OCI-LY1 (cell line): ENCODE measurements around the gene SMPDL3A.

Experiments
- H2AFZ ChIP-seq: fragments of 200-600 bp; sonication (generic), shearing (Covaris generic); 2 replicates; pipeline ENCODE4 v1.6.0; 2014; ENCODE audit warnings: antibody characterized with exemption, mild to moderate bottlenecking, low read length
- H3F3A ChIP-seq: fragments of 200-600 bp; sonication (generic), shearing (Covaris generic); 2 replicates; pipeline ENCODE4 v1.6.0; 2014; ENCODE audit warnings: mild to moderate bottlenecking, antibody characterized with exemption, low read length, moderate library complexity; ENCODE audit not compliant: insufficient read depth
- H3K27ac ChIP-seq: fragments of 200-600 bp; sonication (generic); 2 replicates; pipeline ENCODE4 v1.5.1; 2014; ENCODE audit warnings: low read length, mixed run types, mild to moderate bottlenecking, low read depth; ENCODE audit not compliant: poor library complexity, severe bottlenecking
- H3K27me3 ChIP-seq: fragments of 200-600 bp; sonication (generic); 2 replicates; pipeline ENCODE4 v1.6.0; 2014; ENCODE audit warnings: antibody characterized with exemption, mild to moderate bottlenecking, low read length, moderate library complexity; ENCODE audit not compliant: insufficient read depth
- H3K36me3 ChIP-seq: fragments of 200-600 bp; sonication (generic); 2 replicates; pipeline ENCODE4 v1.6.1; 2014; ENCODE audit warnings: mild to moderate bottlenecking, antibody characterized with exemption, low read length, moderate library complexity, mixed read lengths; ENCODE audit not compliant: insufficient read depth
- H3K4me1 ChIP-seq: fragments of 200-600 bp; sonication (generic); 2 replicates; pipeline ENCODE4 v1.5.1; 2014; ENCODE audit warnings: mild to moderate bottlenecking, low read length, moderate library complexity; ENCODE audit not compliant: insufficient read depth, severe bottlenecking
- H3K4me2 ChIP-seq: fragments of 200-600 bp; sonication (generic), shearing (Covaris generic); 2 replicates; pipeline ENCODE4 v1.6.1; 2014; ENCODE audit warnings: low read length
- H3K4me3 ChIP-seq: fragments of 200-600 bp; sonication (generic); 2 replicates; pipeline ENCODE4 v1.5.1; 2014; ENCODE audit warnings: low read length, low read depth, mild to moderate bottlenecking, mixed read lengths; ENCODE audit not compliant: poor library complexity, severe bottlenecking
- H3K79me2 ChIP-seq: fragments of 200-600 bp; shearing (Covaris generic); 2 replicates; pipeline ENCODE4 v1.6.1; 2016; ENCODE audit warnings: mixed run types, low read length, mixed read lengths; ENCODE audit not compliant: insufficient read depth
- H3K9ac ChIP-seq: fragments of 200-600 bp; sonication (generic), shearing (Covaris generic); 2 replicates; pipeline ENCODE4 v1.6.1; 2014; ENCODE audit warnings: mild to moderate bottlenecking, low read length, mixed read lengths
- H3K9me2 ChIP-seq: fragments of 200-600 bp; sonication (generic), shearing (Covaris generic); 2 replicates; pipeline ENCODE4 v1.6.1; 2014; ENCODE audit warnings: low read depth, mild to moderate bottlenecking, low read length, mixed read lengths
- H3K9me3 ChIP-seq: fragments of 200-600 bp; shearing (Covaris generic); 2 replicates; pipeline ENCODE4 v1.6.1; 2014; ENCODE audit warnings: low read length, mixed read lengths
- H4K20me1 ChIP-seq: fragments of 200-600 bp; sonication (generic), shearing (Covaris generic); 2 replicates; pipeline ENCODE4 v1.6.0; 2016; ENCODE audit warnings: mild to moderate bottlenecking, low read length; ENCODE audit not compliant: insufficient read depth
- EZH2 ChIP-seq: fragments of 200-600 bp; sonication (generic), shearing (Covaris generic); IDR thresholded peaks from 2 replicates; pipeline ENCODE4 v1.8.0; 2017; ENCODE audit warnings: borderline replicate concordance, mixed run types, mild to moderate bottlenecking, antibody characterized with exemption, low read length, moderate library complexity, mixed read lengths
- TF ChIP-seq, protein P1 (sequence below): fragments of 200-600 bp; sonication (generic), shearing (Covaris generic); IDR thresholded peaks from 2 replicates; pipeline ENCODE4 v1.5.1; 2017; ENCODE audit warnings: mild to moderate bottlenecking, antibody characterized with exemption, low read length, moderate library complexity, mixed read lengths

Gene SMPDL3A

GRCh38 chr6:122791310-122791679 is 2.2 kb downstream of the SMPDL3A start:
- Histone ChIP-seq H3K9ac (no peak overlapping the region), H3K27ac (no peak overlapping the region), H3K4me2 (no peak overlapping the region), H3K79me2 (no peaks in the 10 kb centered on the region), H3K9me3 (no peaks in the 10 kb centered on the region), H3K27me3 (no peaks in the 10 kb centered on the region), H3K4me1 (no peaks in the 10 kb centered on the region), H3K36me3 (no peaks in the 10 kb centered on the region), H2AFZ (no peak overlapping the region), H3F3A (no peaks in the 10 kb centered on the region), H3K9me2 (no peaks in the 10 kb centered on the region), H4K20me1 (no peaks in the 10 kb centered on the region), H3K4me3 (no peak overlapping the region)
- TF ChIP-seq, protein P1, sequence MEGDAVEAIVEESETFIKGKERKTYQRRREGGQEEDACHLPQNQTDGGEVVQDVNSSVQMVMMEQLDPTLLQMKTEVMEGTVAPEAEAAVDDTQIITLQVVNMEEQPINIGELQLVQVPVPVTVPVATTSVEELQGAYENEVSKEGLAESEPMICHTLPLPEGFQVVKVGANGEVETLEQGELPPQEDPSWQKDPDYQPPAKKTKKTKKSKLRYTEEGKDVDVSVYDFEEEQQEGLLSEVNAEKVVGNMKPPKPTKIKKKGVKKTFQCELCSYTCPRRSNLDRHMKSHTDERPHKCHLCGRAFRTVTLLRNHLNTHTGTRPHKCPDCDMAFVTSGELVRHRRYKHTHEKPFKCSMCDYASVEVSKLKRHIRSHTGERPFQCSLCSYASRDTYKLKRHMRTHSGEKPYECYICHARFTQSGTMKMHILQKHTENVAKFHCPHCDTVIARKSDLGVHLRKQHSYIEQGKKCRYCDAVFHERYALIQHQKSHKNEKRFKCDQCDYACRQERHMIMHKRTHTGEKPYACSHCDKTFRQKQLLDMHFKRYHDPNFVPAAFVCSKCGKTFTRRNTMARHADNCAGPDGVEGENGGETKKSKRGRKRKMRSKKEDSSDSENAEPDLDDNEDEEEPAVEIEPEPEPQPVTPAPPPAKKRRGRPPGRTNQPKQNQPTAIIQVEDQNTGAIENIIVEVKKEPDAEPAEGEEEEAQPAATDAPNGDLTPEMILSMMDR: no peak
- TF ChIP-seq EZH2: no peak

- no peaks in the 10 kb centered on the region for H3K4me1 ChIP-seq
These were observed 3.7 kb downstream of the SMPDL3A start for GRCh38 chr6:122792766-122793165.

DNA sequence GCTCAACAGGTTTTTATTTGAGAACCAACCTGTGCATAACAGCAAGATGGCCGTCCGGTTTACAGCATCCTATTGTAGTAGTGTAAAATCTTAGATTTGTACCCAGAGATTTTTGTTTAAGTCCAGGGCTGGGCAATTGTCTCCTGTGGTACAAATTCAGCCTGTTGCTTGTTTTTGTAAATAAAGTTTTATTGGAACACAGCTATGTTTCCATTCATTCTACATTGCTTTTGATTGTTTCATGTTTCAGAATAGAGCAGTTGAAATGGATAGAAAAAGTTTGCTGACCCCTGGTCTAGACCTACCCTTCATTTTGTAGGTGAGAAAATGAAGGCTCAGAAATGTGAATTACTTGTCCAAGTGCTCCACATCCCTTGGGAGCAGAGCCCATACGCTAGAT is 8.5 kb downstream of the SMPDL3A start:
- Histone ChIP-seq H3K36me3 (no peaks in the 10 kb centered on the region), H3K9ac (no peak overlapping the region), H2AFZ (no peak overlapping the region), H3F3A (no peaks in the 10 kb centered on the region), H4K20me1 (no peaks in the 10 kb centered on the region), H3K4me2 (no peak overlapping the region), H3K9me2 (no peaks in the 10 kb centered on the region), H3K27me3 (no peaks in the 10 kb centered on the region), H3K79me2 (no peaks in the 10 kb centered on the region), H3K9me3 (no peaks in the 10 kb centered on the region), H3K27ac (no peak overlapping the region), H3K4me1 (no peaks in the 10 kb centered on the region), H3K4me3 (no peak overlapping the region)
- TF ChIP-seq, protein P1: no peak
- no peak for TF ChIP-seq EZH2

More at GRCh38 chr6:122792766-122793165, 3.7 kb downstream of the SMPDL3A start:
- H3K4me3 ChIP-seq: no peak overlapping the region
- H3F3A ChIP-seq: no peaks in the 10 kb centered on the region
- H3K9me2 ChIP-seq: no peaks in the 10 kb centered on the region
- no peak overlapping the region for H3K9ac ChIP-seq
- no peak overlapping the region for H2AFZ ChIP-seq
- no peaks in the 10 kb centered on the region for H3K9me3 ChIP-seq
- no peaks in the 10 kb centered on the region for H3K27me3 ChIP-seq
- no peak overlapping the region for H3K4me2 ChIP-seq
- H3K36me3 ChIP-seq: no peaks in the 10 kb centered on the region
- TF ChIP-seq EZH2: no peak
- TF ChIP-seq, protein P1: no peak
- H3K27ac ChIP-seq: no peak overlapping the region
- no peaks in the 10 kb centered on the region for H4K20me1 ChIP-seq
- H3K79me2 ChIP-seq: no peaks in the 10 kb centered on the region
